ENCODE measurements around the gene PHB1.
"Not testable (repeated sequence)": the region's sequence is repeated elsewhere in the genome, so short reads cannot be mapped to it uniquely, and the experiment has no call there.

DNA sequence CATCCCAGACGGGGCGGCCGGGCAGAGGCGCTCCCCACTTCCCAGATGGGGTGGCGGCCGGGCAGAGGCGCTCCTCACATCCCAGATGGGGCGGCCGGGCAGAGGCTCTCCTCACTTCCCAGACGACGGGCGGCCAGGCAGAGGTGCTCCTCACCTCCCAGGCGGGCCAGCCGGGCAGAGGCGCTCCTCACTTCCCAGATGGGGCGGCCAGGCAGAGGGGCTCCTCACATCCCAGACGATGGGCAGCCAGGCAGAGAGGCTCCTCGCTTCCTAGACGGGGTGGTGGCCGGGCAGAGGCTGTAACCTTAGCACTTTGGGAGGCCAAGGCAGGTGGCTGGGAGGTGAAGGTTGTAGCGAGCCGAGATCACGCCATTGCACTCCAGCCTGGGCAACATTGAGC is 5.1 kb upstream of the PHB1 start:
- TF ChIP-seq POLR2A (IDR thresholded peaks at IDR 0.05; ENCODE audit: low read depth, low read length); TAF1 (IDR thresholded peaks at IDR 0.05; ENCODE audit: borderline replicate concordance, low read depth, low read length); POLR2AphosphoS5 (IDR thresholded peaks at IDR 0.05; ENCODE audit: low read depth, low read length): not testable (repeated sequence)

All from GM12892 (cell line).